GM12878 (cell line): ENCODE measurements around the gene PFKL. TPM values are rescaled to one million over a fixed set of nuclear protein-coding genes. Genes with fewer than 3 reads are reported as not detected.
A peak's percentile ranks its signal among the peaks of the same experiment; 100 is the strongest.

Experiments used
- BCL11A ChIP-seq: IDR thresholded peaks from 2 replicates; pipeline ENCODE4 v1.6.1; 2011; ENCODE audit warnings: low read depth, low read length
- CHD2 ChIP-seq: IDR thresholded peaks from 2 replicates; pipeline ENCODE4 v1.6.1; 2011; ENCODE audit warnings: low read depth, low read length, improper control_type of control experiment, borderline replicate concordance
- CTCF ChIP-seq, 3 experiments: IDR thresholded peaks in 2 of 3; conservative IDR thresholded peaks in 1 of 3; 2 replicates each; pipeline ENCODE4 v1.5.1; 2011; ENCODE audit warnings: low read depth in 3 of 3, low read length in 3 of 3, mild to moderate bottlenecking in 3 of 3, control low read depth in 2 of 3, moderate library complexity in 2 of 3, inconsistent platforms in 1 of 3, mixed read lengths in 1 of 3; ENCODE audit not compliant: control insufficient read depth in 2 of 3, insufficient read depth in 1 of 3; ENCODE audit errors: extremely low read depth in 1 of 3
- E2F4 ChIP-seq: IDR thresholded peaks from 2 replicates; pipeline ENCODE4 v1.6.1; 2012; ENCODE audit warnings: low read depth, low read length, improper control_type of control experiment
- E2F8 ChIP-seq: fragments of 450-650 bp; IDR thresholded peaks from 2 replicates; pipeline ENCODE4 v1.6.1; 2018; ENCODE audit warnings: mild to moderate bottlenecking, low read depth, moderate library complexity; ENCODE audit not compliant: partially characterized antibody
- FOS ChIP-seq: IDR thresholded peaks from 3 replicates; pipeline ENCODE4 v1.6.1; 2011; ENCODE audit warnings: borderline replicate concordance; ENCODE audit not compliant: insufficient read length; ENCODE audit errors: extremely low read depth
- GABPA ChIP-seq: IDR thresholded peaks from 2 replicates; pipeline ENCODE4 v1.6.1; 2014; ENCODE audit warnings: antibody characterized with exemption, low read depth, mild to moderate bottlenecking, inconsistent platforms
- GATAD2B ChIP-seq: fragments of 450-650 bp; conservative IDR thresholded peaks from 2 replicates; pipeline ENCODE4 v1.6.1; 2017; ENCODE audit warnings: low read depth, mild to moderate bottlenecking, moderate library complexity
- HDAC2 ChIP-seq: fragments of 200-600 bp; sonication (generic); IDR thresholded peaks from 2 replicates; pipeline ENCODE4 v1.6.1; 2017
- NBN ChIP-seq: fragments of 450-650 bp; IDR thresholded peaks from 2 replicates; pipeline ENCODE4 v1.6.1; 2016
- RELA ChIP-seq: fragments of 450-650 bp; IDR thresholded peaks from 2 replicates; pipeline ENCODE4 v1.8.0; 2014; ENCODE audit warnings: borderline replicate concordance; ENCODE audit not compliant: partially characterized antibody
- REST ChIP-seq: IDR thresholded peaks from 2 replicates; pipeline ENCODE4 v1.6.1; 2012; ENCODE audit warnings: mild to moderate bottlenecking, low read depth, low read length
- SMARCA5 ChIP-seq: fragments of 450-650 bp; IDR thresholded peaks from 2 replicates; pipeline ENCODE4 v1.6.1; 2017; ENCODE audit warnings: mild to moderate bottlenecking
- SMC3 ChIP-seq: IDR thresholded peaks from 2 replicates; pipeline ENCODE4 v1.6.1; 2011; ENCODE audit warnings: low read length, improper control_type of control experiment, borderline replicate concordance
- SPI1 ChIP-seq: IDR thresholded peaks from 2 replicates; pipeline ENCODE4 v1.6.1; 2011; ENCODE audit warnings: low read depth, mild to moderate bottlenecking, low read length, moderate library complexity, borderline replicate concordance; ENCODE audit not compliant: insufficient read depth
- TCF7 ChIP-seq: IDR thresholded peaks from 2 replicates; pipeline ENCODE4 v1.6.1; 2014; ENCODE audit warnings: antibody characterized with exemption, borderline replicate concordance
- YBX1 ChIP-seq: fragments of 450-650 bp; IDR thresholded peaks from 2 replicates; pipeline ENCODE4 v1.6.1; 2016; ENCODE audit warnings: antibody characterized with exemption
- ZNF622 ChIP-seq: fragments of 450-650 bp; IDR thresholded peaks from 2 replicates; pipeline ENCODE4 v1.6.1; 2017; ENCODE audit warnings: mild to moderate bottlenecking, inconsistent platforms
- polyA plus RNA-seq, 11 experiments: library from polyadenylated mRNA; depleted of rRNA in 4 of 11; unstranded in 6 of 11; stranded (reverse) in 5 of 11; fragments of >200 nt; fragmentation: Nextera tagmentation in 4 of 11; fragmentation: Illumina TruSeq in 1 of 11; extraction: Ambion mirVana in 4 of 11; extraction: Trizol in 1 of 11; gene quantifications; 1 replicate in 1 of 11; 2 replicates in 10 of 11; pipeline versions ENCODE4 v1.2.1 to v1.2.3, GENCODE V29; 2011 to 2016; ENCODE audit warnings: inconsistent platforms in 2 of 11, missing spikeins in 2 of 11, low read depth in 1 of 11
- total RNA-seq, 4 experiments: library from RNA; depleted of rRNA in 3 of 4; stranded (reverse); fragments of >200 nt in 3 of 4; fragmentation: Illumina TruSeq in 1 of 4; extraction: Trizol in 1 of 4; gene quantifications; 2 replicates each; pipeline versions ENCODE4 v1.2.1 to v1.2.3, GENCODE V29; 2013 to 2021
- TF ChIP-seq, protein P1 (sequence below): fragments of 450-650 bp; IDR thresholded peaks from 2 replicates; pipeline ENCODE4 v1.6.1; 2016; ENCODE audit warnings: mild to moderate bottlenecking

PFKL gene
- total and polyA plus RNA-seq, 10 of the 15 experiments (the other 5 are each of a cell fraction or from before 2014, with no cell fraction given) = 1.2 to 192 (median 112) TPM

GRCh38 chr21:44299458-44300261 lies at the start of gene PFKL (continued):
- TF ChIP-seq REST (no peak), GATAD2B (peak; percentile 94), FOS (no peak), E2F4 (no peak), ZNF622 (no peak), NBN (peak; percentile 82), GABPA (no peak), BCL11A (no peak), TCF7 (no peak), RELA (no peak), CTCF (IDR thresholded peaks at IDR 0.05 in 2 of 3, conservative IDR thresholded peaks at IDR 0.05 in 1 of 3; ENCODE audit: control insufficient read depth in 2 of 3, extremely low read depth in 1 of 3, insufficient read depth in 1 of 3, low read depth in 3 of 3, low read length in 3 of 3) (no peak), YBX1 (no peak), E2F8 (no peak), SMC3 (no peak), CHD2 (peak; percentile 83; the same call in 1 of the 2 replicates), HDAC2 (no peak), SMARCA5 (peak; percentile 75; the same call in 1 of the 2 replicates), SPI1 (no peak)
- TF ChIP-seq, protein P1, sequence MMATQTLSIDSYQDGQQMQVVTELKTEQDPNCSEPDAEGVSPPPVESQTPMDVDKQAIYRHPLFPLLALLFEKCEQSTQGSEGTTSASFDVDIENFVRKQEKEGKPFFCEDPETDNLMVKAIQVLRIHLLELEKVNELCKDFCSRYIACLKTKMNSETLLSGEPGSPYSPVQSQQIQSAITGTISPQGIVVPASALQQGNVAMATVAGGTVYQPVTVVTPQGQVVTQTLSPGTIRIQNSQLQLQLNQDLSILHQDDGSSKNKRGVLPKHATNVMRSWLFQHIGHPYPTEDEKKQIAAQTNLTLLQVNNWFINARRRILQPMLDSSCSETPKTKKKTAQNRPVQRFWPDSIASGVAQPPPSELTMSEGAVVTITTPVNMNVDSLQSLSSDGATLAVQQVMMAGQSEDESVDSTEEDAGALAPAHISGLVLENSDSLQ = peak; percentile 5; the same call in 1 of the 2 replicates
